HepG2 (cell line): ENCODE results near the gene TRAP1. TPM values are rescaled to one million over a fixed set of nuclear protein-coding genes. Genes with fewer than 3 reads are reported as not detected.

Experiments used
- KAT7 ChIP-seq: IDR thresholded peaks from 2 replicates; pipeline ENCODE4 v1.6.1; 2018; ENCODE audit warnings: borderline replicate concordance, missing compliant biosample characterization
- PHF8 ChIP-seq: sonication (generic); formaldehyde crosslinking; IDR thresholded peaks from 2 replicates; pipeline ENCODE4 v1.5.0; 2020; ENCODE audit warnings: missing genetic modification reagents
- POLR2AphosphoS5 ChIP-seq: IDR thresholded peaks from 2 replicates; pipeline ENCODE4 v1.6.1; 2012; ENCODE audit warnings: low read depth, low read length
- ZC3H4 ChIP-seq: sonication (generic); formaldehyde crosslinking; IDR thresholded peaks from 2 replicates; pipeline ENCODE4 v1.4.0; 2020; ENCODE audit warnings: missing genetic modification reagents, borderline replicate concordance
- ZFP41 ChIP-seq: sonication (generic); formaldehyde crosslinking; IDR thresholded peaks from 2 replicates; pipeline ENCODE4 v1.4.0; 2020; ENCODE audit warnings: mild to moderate bottlenecking, missing genetic modification reagents, borderline replicate concordance
- ZNF33A ChIP-seq: sonication (generic); formaldehyde crosslinking; IDR thresholded peaks from 2 replicates; pipeline ENCODE4 v1.5.1; 2020; ENCODE audit warnings: missing genetic modification reagents, mild to moderate bottlenecking, moderate library complexity, borderline replicate concordance
- ZNF660 ChIP-seq: sonication (generic); formaldehyde crosslinking; IDR thresholded peaks from 2 replicates; pipeline ENCODE4 v1.5.1; 2020; ENCODE audit warnings: mild to moderate bottlenecking, low read depth, missing genetic modification reagents, borderline replicate concordance
- ZNF891 ChIP-seq: sonication (generic); formaldehyde crosslinking; IDR thresholded peaks from 2 replicates; pipeline ENCODE4 v1.5.0; 2020; ENCODE audit warnings: mild to moderate bottlenecking, missing genetic modification reagents
- polyA plus RNA-seq, 8 experiments: library from polyadenylated mRNA; depleted of rRNA in 3 of 8; stranded (reverse) in 7 of 8; unstranded in 1 of 8; fragments of >200 nt; fragmentation: Illumina TruSeq in 4 of 8; extraction: Trizol in 4 of 8; gene quantifications; 2 replicates each; pipeline versions ENCODE4 v1.2.1 to v1.2.3, GENCODE V29; 2011 to 2016; ENCODE audit warnings: low read depth in 4 of 8, missing spikeins in 1 of 8, mixed read lengths in 1 of 8; ENCODE audit not compliant: insufficient read depth in 1 of 8
- total RNA-seq, 5 experiments: library from RNA; depleted of rRNA; stranded (reverse); fragments of >200 nt; fragmentation: Illumina TruSeq; extraction: Trizol; gene quantifications; 2 replicates each; pipeline ENCODE4 v1.2.3, GENCODE V29; 2016; ENCODE audit warnings: low read depth in 1 of 5
- TF ChIP-seq, protein P1 (sequence below), 2 experiments: fragments of 450-650 bp in 1 of 2; sonication (generic) in 1 of 2; formaldehyde crosslinking in 1 of 2; IDR thresholded peaks; 2 replicates each; pipeline versions ENCODE4 v1.6.1 to v1.8.0; 2016 to 2022; ENCODE audit warnings: antibody characterized with exemption in 1 of 2, mild to moderate bottlenecking in 1 of 2, missing genetic modification reagents in 1 of 2
- TF ChIP-seq, protein P2 (sequence below): sonication (generic); formaldehyde crosslinking; IDR thresholded peaks from 2 replicates; pipeline ENCODE4 v1.8.0; 2022; ENCODE audit warnings: missing genetic modification reagents, mild to moderate bottlenecking, borderline replicate concordance
- TF ChIP-seq, protein P3 (sequence below): sonication (generic); formaldehyde crosslinking; IDR thresholded peaks from 2 replicates; pipeline ENCODE4 v1.4.0; 2020; ENCODE audit warnings: mild to moderate bottlenecking, low read depth, missing genetic modification reagents

Gene TRAP1
- total and polyA plus RNA-seq, 2 of the 13 experiments (the other 11 are each of a cell fraction or from before 2014, with no cell fraction given): 127 to 240 TPM

DNA sequence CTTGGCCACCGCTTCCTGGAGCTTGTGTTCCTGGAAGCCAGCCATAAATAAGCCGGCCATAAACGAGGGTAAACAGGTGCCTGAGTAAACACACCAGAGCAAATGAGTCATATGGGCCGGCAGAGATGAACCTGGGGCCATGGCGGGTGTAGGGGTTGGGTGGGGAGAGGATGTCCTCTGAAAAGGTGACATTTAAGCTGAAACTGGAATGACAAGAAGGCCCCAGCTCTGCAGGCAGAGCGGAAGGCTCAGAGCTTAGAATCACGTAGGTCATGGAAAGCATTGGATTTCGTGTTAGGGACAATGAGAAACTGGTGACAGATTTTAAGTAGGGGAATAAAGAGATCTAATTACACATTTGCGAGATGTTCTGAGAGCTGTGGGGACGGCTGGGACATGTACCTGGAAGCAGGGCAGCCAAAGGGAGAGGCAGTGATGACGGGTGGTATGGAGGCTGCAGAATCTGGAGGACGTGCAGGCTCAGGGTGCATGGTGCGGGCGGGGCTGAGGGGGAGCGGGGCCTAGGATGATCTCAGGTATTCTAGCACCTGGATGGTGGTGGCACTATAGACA lies 70.9 kb downstream of the TRAP1 start (continued):
- TF ChIP-seq, protein P1, sequence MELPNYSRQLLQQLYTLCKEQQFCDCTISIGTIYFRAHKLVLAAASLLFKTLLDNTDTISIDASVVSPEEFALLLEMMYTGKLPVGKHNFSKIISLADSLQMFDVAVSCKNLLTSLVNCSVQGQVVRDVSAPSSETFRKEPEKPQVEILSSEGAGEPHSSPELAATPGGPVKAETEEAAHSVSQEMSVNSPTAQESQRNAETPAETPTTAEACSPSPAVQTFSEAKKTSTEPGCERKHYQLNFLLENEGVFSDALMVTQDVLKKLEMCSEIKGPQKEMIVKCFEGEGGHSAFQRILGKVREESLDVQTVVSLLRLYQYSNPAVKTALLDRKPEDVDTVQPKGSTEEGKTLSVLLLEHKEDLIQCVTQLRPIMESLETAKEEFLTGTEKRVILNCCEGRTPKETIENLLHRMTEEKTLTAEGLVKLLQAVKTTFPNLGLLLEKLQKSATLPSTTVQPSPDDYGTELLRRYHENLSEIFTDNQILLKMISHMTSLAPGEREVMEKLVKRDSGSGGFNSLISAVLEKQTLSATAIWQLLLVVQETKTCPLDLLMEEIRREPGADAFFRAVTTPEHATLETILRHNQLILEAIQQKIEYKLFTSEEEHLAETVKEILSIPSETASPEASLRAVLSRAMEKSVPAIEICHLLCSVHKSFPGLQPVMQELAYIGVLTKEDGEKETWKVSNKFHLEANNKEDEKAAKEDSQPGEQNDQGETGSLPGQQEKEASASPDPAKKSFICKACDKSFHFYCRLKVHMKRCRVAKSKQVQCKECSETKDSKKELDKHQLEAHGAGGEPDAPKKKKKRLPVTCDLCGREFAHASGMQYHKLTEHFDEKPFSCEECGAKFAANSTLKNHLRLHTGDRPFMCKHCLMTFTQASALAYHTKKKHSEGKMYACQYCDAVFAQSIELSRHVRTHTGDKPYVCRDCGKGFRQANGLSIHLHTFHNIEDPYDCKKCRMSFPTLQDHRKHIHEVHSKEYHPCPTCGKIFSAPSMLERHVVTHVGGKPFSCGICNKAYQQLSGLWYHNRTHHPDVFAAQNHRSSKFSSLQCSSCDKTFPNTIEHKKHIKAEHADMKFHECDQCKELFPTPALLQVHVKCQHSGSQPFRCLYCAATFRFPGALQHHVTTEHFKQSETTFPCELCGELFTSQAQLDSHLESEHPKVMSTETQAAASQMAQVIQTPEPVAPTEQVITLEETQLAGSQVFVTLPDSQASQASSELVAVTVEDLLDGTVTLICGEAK (IDR thresholded peaks at IDR 0.05): no peak
- TF ChIP-seq, protein P1 (CRISPR knock-in tag; IDR thresholded peaks at IDR 0.05): no peak
- TF ChIP-seq POLR2AphosphoS5 (no peak), KAT7 (CRISPR knock-in tag) (no peak), ZFP41 (CRISPR knock-in tag) (no peak), ZNF660 (no peak), PHF8 (no peak), ZNF891 (CRISPR knock-in tag) (no peak), ZC3H4 (CRISPR knock-in tag) (no peak), ZNF33A (CRISPR knock-in tag) (no peak)
- TF ChIP-seq, protein P2, sequence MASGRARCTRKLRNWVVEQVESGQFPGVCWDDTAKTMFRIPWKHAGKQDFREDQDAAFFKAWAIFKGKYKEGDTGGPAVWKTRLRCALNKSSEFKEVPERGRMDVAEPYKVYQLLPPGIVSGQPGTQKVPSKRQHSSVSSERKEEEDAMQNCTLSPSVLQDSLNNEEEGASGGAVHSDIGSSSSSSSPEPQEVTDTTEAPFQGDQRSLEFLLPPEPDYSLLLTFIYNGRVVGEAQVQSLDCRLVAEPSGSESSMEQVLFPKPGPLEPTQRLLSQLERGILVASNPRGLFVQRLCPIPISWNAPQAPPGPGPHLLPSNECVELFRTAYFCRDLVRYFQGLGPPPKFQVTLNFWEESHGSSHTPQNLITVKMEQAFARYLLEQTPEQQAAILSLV (CRISPR knock-in tag): no peak
- TF ChIP-seq, protein P3, sequence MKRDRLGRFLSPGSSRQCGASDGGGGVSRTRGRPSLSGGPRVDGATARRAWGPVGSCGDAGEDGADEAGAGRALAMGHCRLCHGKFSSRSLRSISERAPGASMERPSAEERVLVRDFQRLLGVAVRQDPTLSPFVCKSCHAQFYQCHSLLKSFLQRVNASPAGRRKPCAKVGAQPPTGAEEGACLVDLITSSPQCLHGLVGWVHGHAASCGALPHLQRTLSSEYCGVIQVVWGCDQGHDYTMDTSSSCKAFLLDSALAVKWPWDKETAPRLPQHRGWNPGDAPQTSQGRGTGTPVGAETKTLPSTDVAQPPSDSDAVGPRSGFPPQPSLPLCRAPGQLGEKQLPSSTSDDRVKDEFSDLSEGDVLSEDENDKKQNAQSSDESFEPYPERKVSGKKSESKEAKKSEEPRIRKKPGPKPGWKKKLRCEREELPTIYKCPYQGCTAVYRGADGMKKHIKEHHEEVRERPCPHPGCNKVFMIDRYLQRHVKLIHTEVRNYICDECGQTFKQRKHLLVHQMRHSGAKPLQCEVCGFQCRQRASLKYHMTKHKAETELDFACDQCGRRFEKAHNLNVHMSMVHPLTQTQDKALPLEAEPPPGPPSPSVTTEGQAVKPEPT (CRISPR knock-in tag): no peak
